ENCODE measurements around the gene AGPAT4. TPM values are rescaled to one million over a fixed set of nuclear protein-coding genes. Genes with fewer than 3 reads are reported as not detected.
A peak's percentile ranks its signal among the peaks of the same experiment; 100 is the strongest.

AGPAT4 gene
- polyA plus RNA-seq, 1 of the 3 experiments (the other 2 are of a cell fraction), result 3.9 TPM

- no peak overlapping the region for H3K4me3 ChIP-seq (ENCODE audit: low read depth in 2 of 2, low read length in 1 of 2)
- CTCF ChIA-PET, result no interaction called here
- H3K9me2 ChIP-seq, result no peaks in the 10 kb centered on the region
- WGBS (ENCODE audit: low lambda C conversion rate), result 46% methylated on average over 2 of the region's 2 CpGs
- POLR2A ChIA-PET, result no interaction called here
- no peak overlapping the region for H2AFZ ChIP-seq (ENCODE audit: low read depth)
- H3K4me1 ChIP-seq (ENCODE audit: control insufficient read depth in 1 of 2, insufficient read depth in 2 of 2, low read depth in 1 of 2, low read length in 1 of 2), result no peaks in the 10 kb centered on the region; a peak in 1 of 4 replicates
- H3K27me3 ChIP-seq (ENCODE audit: insufficient read depth), result no peaks in the 10 kb centered on the region
- H3K9me3 ChIP-seq, result no peaks in the 10 kb centered on the region
- H3K79me2 ChIP-seq (ENCODE audit: insufficient read depth), result peaks cover 25% of the 10 kb centered on the region; the same call in 1 of the 2 replicates
- TF ChIP-seq TCF12 (IDR thresholded peaks at IDR 0.05), result peak; percentile 34; the same call in 1 of the 2 replicates
- TF ChIP-seq ELF1 (IDR thresholded peaks at IDR 0.05), result no peak
- peak; percentile 30; the same call in 1 of the 2 replicates for TF ChIP-seq GATA2 (CRISPR knock-in tag; IDR thresholded peaks at IDR 0.05)
- H3K27ac ChIP-seq (ENCODE audit: low read depth in 2 of 2, low read length in 1 of 2), result no peak overlapping the region
- H3K9ac ChIP-seq, result no peak overlapping the region
- no peaks in the 10 kb centered on the region for H3K36me3 ChIP-seq (replicated peaks in 1 of 2; ENCODE audit: control insufficient read depth in 1 of 2, insufficient read depth in 2 of 2, low read length in 1 of 2)
- no peaks in the 10 kb centered on the region for H4K20me1 ChIP-seq (ENCODE audit: insufficient read depth)
- DNase-seq, result peak; percentile 41
- H3F3A ChIP-seq (replicated peaks; ENCODE audit: insufficient read depth), result no peaks in the 10 kb centered on the region
- H3K4me2 ChIP-seq, result no peak overlapping the region
Observed at GRCh38 chr6:161246725-161247124, 27.1 kb downstream of the AGPAT4 start.

- no peak overlapping the region for H3K4me3 ChIP-seq (ENCODE audit: low read depth in 2 of 2, low read length in 1 of 2)
- H3K9ac ChIP-seq, result no peak overlapping the region
- no peaks in the 10 kb centered on the region for H3K27me3 ChIP-seq (ENCODE audit: insufficient read depth)
- H3K36me3 ChIP-seq (replicated peaks in 1 of 2; ENCODE audit: control insufficient read depth in 1 of 2, insufficient read depth in 2 of 2, low read length in 1 of 2), result no peaks in the 10 kb centered on the region
- no peaks in the 10 kb centered on the region for H3F3A ChIP-seq (replicated peaks; ENCODE audit: insufficient read depth)
- no peak overlapping the region for H2AFZ ChIP-seq (ENCODE audit: low read depth)
- H3K9me2 ChIP-seq, result no peaks in the 10 kb centered on the region
- H3K27ac ChIP-seq (ENCODE audit: low read depth in 2 of 2, low read length in 1 of 2), result no peak overlapping the region
- no peak overlapping the region for H3K4me2 ChIP-seq
- ChIA-PET POLR2A (no interaction called here), CTCF (interaction anchor here (0.9 kb wide), 1 partner anchor 77 kb away, joined by 3 read pairs; no protein-coding TSS in a partner anchor)
- no peak for TF ChIP-seq NFIC (IDR thresholded peaks at IDR 0.05; ENCODE audit: borderline replicate concordance)
- TF ChIP-seq TAF1 (IDR thresholded peaks at IDR 0.05; ENCODE audit: borderline replicate concordance, low read depth, low read length), result no peak
- no peak for TF ChIP-seq YY1 (IDR thresholded peaks at IDR 0.05; ENCODE audit: low read depth)
- no peak for TF ChIP-seq MXI1 (IDR thresholded peaks at IDR 0.05; ENCODE audit: low read depth, low read length)
- no peak for TF ChIP-seq FOXM1 (IDR thresholded peaks at IDR 0.05; ENCODE audit: low read depth)
- no peak for TF ChIP-seq POLR2AphosphoS5 (IDR thresholded peaks at IDR 0.05; ENCODE audit: low read depth, low read length)
- TF ChIP-seq SIN3A (IDR thresholded peaks at IDR 0.05; ENCODE audit: borderline replicate concordance, low read depth, low read length), result no peak
- TF ChIP-seq NRF1 (IDR thresholded peaks at IDR 0.05; ENCODE audit: low read depth, low read length), result no peak
- TF ChIP-seq RAD21 (IDR thresholded peaks at IDR 0.05; ENCODE audit: low read length), result no peak
- no peak for TF ChIP-seq RXRA (IDR thresholded peaks at IDR 0.05; ENCODE audit: borderline replicate concordance, low read depth)
- no peak for TF ChIP-seq ELF1 (IDR thresholded peaks at IDR 0.05)
- TF ChIP-seq RFX5 (IDR thresholded peaks at IDR 0.05; ENCODE audit: low read length), result no peak
- TF ChIP-seq MEF2A (IDR thresholded peaks at IDR 0.05; ENCODE audit: borderline replicate concordance, low read depth), result no peak
- no peak for TF ChIP-seq ZBTB33 (IDR thresholded peaks at IDR 0.05; ENCODE audit: borderline replicate concordance, low read depth)
- no peak for TF ChIP-seq SMC3 (IDR thresholded peaks at IDR 0.05; ENCODE audit: low read depth, low read length)
- no peak for TF ChIP-seq GABPA (IDR thresholded peaks at IDR 0.05; ENCODE audit: low read depth)
- TF ChIP-seq USF2 (IDR thresholded peaks at IDR 0.05; ENCODE audit: borderline replicate concordance, low read depth, low read length), result no peak
- no peak for TF ChIP-seq EZH2phosphoT487 (IDR thresholded peaks at IDR 0.05; ENCODE audit: borderline replicate concordance, low read depth)
- no peak for DNase-seq
- no peaks in the 10 kb centered on the region; a peak in 1 of 4 replicates for H3K4me1 ChIP-seq (ENCODE audit: control insufficient read depth in 1 of 2, insufficient read depth in 2 of 2, low read depth in 1 of 2, low read length in 1 of 2)
- 85% methylated on average over 6 of the region's 6 CpGs for WGBS (ENCODE audit: low lambda C conversion rate)
- H4K20me1 ChIP-seq (ENCODE audit: insufficient read depth), result no peaks in the 10 kb centered on the region
- H3K9me3 ChIP-seq, result no peaks in the 10 kb centered on the region
- H3K79me2 ChIP-seq (ENCODE audit: insufficient read depth), result peaks cover 22% of the 10 kb centered on the region; the same call in 1 of the 2 replicates
Observed at GRCh38 chr6:161245363-161245762, 28.5 kb downstream of the AGPAT4 start.
